Measurements from ENCODE around the gene UGT3A2.

The UGT3A2 gene

DNA sequence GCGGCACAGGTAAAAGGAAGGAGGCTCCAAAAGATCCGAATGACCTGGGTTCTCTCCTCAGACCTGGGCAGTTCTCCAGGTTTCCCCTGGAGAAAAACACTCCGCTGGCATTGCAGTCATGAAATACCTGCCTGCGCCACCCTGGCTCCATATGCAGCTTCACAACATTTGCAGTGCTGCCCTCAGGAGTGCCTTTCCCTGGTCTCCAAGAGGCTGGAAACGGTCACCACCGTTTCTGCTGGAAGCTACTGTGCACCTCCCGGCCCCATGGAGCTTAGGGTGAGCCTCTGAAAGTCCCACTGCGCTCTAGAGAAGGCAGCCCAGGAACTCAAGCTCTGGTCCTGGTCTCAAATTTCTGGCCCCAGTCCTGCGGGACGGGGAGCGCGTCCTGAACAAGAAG lies 76.2 kb downstream of the UGT3A2 start:
- H3K4me3 ChIP-seq (ENCODE audit: low read length), result no peak overlapping the region
- DNase-seq (ENCODE audit: low read depth), result no peak
- TF ChIP-seq, protein P1, sequence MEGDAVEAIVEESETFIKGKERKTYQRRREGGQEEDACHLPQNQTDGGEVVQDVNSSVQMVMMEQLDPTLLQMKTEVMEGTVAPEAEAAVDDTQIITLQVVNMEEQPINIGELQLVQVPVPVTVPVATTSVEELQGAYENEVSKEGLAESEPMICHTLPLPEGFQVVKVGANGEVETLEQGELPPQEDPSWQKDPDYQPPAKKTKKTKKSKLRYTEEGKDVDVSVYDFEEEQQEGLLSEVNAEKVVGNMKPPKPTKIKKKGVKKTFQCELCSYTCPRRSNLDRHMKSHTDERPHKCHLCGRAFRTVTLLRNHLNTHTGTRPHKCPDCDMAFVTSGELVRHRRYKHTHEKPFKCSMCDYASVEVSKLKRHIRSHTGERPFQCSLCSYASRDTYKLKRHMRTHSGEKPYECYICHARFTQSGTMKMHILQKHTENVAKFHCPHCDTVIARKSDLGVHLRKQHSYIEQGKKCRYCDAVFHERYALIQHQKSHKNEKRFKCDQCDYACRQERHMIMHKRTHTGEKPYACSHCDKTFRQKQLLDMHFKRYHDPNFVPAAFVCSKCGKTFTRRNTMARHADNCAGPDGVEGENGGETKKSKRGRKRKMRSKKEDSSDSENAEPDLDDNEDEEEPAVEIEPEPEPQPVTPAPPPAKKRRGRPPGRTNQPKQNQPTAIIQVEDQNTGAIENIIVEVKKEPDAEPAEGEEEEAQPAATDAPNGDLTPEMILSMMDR (IDR thresholded peaks at IDR 0.05; ENCODE audit: insufficient read depth, low read depth, low read length, missing control alignments), result no peak

DNA sequence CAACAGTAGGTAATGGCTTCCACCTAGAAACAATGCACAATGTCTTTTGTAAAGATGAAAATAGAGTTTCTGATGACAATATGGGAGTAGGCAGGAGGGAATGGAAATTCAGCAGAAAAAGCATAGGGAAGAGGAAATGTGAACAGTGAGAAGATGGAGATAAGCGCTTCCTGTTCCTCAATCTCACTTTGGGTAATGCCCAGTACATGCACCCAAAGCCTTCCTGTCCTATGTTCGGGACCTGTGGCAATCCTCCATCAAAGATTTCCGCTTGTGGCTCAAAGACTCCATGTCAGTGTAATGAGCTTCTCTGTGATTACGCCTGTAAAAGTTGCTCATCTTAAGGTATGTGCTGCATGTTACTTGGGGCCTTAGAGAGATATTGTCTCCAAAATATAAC lies 78.2 kb downstream of the UGT3A2 start:
- H3K4me3 ChIP-seq (ENCODE audit: low read length), result no peak overlapping the region
- DNase-seq (ENCODE audit: low read depth), result no peak
- TF ChIP-seq, protein P1 (IDR thresholded peaks at IDR 0.05; ENCODE audit: insufficient read depth, low read depth, low read length, missing control alignments), result no peak

DNA sequence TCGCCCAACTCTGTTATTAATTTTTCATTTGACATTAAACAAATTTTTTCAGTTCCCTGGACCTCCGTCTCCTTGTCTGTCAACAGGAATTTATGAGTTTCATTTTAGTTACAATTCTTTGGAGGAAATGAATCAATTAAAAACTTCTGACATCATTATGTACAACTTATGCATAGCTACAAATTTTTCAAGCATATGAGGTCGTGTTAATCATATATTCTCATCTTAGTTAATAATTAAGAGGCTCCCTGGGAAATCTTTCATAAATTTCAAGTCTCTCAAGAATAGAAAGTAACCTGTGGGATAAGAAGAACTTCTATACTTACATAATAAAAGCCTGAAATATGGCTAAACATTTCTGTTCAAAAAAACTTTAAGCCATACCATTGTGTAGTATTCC lies 78.9 kb downstream of the UGT3A2 start:
- DNase-seq (ENCODE audit: low read depth), result no peak
- TF ChIP-seq, protein P1 (IDR thresholded peaks at IDR 0.05; ENCODE audit: insufficient read depth, low read depth, low read length, missing control alignments), result no peak
- no peak overlapping the region for H3K4me3 ChIP-seq (ENCODE audit: low read length)
